Suppressor macrophage (primary cell): ENCODE results near the gene PLEKHN1.
A peak's percentile ranks its signal among the peaks of the same experiment; 100 is the strongest.

Source experiments
- DNase-seq, 4 experiments: peaks; one replicate each; pipeline ENCODE4 v3.0.0-alpha.2; 2020 to 2022

The PLEKHN1 gene

DNA sequence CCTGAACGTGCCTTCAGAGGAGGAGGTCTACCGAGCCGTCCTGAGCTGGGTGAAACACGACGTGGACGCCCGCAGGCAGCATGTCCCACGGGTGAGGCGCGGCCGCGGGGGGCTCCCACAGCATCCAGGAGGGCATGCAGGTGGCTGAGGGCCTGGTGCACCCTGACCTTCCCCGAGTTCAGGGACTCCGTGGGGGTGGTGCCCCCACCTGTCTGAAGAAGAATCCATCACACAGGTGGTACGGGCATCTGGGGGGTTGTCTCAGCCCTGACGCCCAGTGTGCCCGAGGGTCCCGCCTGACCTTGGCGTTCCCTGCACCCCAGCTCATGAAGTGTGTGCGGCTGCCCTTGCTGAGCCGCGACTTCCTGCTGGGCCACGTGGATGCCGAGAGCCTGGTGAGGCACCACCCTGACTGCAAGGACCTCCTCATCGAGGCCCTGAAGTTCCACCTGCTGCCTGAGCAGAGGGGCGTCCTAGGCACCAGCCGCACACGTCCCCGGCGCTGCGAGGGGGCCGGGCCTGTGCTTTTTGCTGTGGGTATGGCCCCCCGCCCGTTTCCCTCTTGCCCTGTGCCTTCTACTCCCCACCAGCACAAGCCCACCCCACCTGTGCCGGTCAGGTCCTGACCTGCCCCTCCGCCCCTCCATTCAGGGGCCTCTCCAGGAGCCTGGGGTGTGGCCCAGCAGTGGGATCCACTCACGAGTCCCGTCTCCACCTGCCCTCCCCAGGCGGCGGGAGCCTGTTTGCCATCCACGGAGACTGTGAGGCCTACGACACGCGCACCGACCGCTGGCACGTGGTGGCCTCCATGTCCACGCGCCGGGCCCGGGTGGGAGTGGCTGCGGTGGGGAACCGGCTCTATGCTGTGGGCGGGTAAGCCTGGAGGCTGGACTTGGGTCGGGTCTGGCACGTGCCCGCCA lies 3.6 kb upstream of the PLEKHN1 start:
- no peak for DNase-seq

DNA sequence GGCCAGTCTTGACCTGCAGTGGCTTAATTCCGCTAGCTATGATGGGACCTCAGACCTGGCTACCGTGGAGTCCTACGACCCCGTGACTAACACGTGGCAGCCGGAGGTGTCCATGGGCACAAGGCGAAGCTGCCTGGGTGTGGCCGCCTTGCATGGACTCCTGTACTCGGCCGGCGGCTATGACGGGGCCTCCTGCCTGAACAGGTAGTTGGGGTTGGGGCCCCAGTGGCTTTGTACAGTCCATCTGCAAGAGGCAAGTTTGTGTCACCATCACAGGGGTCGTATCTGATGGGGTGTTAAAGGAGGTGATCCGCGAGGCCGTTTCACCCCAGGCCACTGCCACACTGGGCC lies 3.0 kb upstream of the PLEKHN1 start:
- DNase-seq: no peak

DNA sequence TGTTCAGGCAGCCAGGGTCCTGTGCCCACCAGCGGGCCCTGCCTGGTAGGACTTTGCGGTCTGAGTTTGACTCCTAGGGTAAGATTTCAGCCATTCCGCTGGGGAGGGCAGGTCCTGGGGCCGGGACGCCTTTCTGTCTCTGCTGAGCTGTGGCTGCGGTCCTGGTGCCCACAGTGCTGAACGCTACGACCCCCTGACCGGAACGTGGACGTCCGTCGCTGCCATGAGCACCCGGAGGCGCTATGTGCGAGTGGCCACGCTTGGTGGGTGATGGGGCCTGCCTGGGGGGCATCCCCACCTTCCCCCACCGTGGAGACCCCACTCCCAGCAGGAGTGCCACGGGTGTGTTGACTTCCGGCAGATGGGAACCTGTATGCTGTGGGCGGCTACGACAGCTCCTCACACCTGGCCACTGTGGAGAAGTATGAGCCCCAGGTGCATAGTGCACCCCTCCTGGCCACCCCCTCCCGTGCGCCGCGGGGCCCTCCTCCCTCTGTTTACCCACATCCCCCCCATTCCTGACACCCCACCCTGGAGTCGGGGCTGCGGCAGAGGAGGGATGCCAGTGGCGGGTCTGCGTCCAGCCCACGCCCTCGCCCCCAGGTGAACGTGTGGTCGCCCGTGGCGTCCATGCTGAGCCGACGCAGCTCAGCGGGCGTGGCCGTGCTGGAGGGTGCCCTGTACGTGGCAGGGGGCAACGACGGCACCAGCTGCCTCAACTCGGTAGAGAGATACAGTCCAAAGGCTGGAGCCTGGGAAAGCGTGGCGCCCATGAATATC lies 2.3 kb upstream of the PLEKHN1 start:
- no peak for DNase-seq

DNA sequence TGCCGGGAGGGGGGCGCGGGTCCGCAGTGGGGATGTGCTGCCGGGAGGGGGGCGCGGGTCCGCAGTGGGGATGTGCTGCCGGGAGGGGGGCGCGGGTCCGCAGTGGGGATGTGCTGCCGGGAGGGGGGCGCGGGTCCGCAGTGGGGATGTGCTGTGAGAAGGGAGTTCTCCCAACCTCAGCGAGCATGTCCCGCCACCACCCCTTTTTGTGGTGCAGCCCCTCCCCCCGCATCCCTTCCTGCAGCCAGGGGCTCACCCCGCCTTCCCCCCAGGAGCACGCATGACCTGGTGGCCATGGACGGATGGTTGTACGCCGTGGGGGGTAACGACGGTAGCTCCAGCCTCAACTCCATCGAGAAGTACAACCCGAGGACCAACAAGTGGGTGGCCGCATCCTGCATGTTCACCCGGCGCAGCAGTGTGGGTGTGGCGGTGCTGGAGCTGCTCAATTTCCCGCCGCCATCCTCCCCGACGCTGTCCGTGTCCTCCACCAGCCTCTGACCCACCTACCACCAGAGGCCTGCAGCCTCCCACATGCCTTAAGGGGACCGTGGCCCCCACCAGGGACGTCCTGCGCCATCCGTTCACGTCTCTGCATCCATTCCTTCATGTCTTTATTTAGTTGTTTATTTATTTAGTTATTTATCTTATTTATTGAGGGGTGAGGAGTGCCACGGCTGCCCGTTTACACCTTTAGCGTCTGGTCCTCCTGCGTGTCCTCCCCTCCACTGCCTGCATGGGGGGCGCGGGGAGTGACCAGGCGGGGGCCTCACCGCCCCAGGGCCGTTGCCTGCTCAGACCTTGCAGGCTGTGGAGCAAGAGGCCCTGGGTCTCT lies 1.4 kb upstream of the PLEKHN1 start:
- DNase-seq: no peak

DNA sequence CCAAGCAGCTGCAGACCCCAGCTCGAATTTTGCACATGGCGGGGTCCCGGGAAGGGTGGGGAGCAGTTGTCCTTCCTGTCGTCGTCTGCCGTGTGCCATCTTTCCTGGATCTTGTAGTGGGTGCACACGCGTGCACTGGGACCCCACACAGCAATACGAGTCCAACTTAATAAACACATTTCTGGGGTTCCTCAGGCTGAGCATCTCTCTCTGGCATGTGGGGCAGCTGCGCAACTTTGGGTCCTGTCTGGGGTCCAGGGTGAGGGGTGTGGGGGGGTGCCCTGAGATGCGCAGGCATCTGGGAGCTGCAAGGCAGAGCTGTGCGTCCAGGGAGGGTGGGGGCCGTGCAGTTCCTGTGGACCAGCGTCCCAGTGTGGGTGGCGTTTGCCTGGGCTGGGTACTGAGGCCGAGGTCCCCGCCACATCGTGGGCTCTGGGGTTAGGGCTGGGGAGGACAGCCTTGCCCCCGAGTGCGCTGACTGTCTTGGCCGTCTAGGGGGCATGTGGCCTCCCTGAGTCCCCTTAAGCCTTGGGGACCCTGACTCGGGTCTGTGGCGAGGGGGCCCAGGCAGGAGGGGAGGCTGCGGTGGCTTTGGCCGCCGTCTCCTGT lies 652 bp upstream of the PLEKHN1 start:
- no peak for DNase-seq

DNA sequence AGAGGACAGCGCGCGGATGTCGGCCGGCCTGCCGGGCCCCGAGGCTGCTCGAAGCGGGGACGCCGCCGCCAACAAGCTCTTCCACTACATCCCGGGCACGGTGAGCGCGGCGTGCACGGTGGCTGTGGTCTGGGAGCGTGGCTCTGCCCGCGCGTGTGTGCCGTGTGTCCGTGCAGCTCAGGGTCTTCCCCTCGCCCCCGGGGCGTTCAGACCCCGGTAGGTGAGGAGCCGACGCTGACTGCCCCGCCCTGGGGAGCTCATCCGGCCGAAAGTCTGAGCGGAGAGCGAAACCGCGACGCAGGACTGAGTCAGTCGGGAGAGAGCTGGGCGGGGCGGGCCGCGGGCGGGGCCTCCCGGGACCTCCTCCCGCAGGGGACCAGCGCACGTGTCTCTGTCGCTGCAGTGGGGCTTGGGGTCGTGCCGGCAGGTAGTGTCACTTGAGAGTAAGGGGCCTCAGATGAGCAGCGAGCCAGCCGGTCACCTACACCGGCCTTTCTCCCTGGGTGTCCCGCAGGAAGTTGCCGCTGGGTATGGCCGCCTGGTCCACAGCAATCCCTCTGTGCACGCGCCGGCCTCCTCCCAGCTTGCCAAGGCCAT lies 520 bp downstream of the PLEKHN1 start:
- peak; percentile 49 to 79 (median 62) for DNase-seq

DNA sequence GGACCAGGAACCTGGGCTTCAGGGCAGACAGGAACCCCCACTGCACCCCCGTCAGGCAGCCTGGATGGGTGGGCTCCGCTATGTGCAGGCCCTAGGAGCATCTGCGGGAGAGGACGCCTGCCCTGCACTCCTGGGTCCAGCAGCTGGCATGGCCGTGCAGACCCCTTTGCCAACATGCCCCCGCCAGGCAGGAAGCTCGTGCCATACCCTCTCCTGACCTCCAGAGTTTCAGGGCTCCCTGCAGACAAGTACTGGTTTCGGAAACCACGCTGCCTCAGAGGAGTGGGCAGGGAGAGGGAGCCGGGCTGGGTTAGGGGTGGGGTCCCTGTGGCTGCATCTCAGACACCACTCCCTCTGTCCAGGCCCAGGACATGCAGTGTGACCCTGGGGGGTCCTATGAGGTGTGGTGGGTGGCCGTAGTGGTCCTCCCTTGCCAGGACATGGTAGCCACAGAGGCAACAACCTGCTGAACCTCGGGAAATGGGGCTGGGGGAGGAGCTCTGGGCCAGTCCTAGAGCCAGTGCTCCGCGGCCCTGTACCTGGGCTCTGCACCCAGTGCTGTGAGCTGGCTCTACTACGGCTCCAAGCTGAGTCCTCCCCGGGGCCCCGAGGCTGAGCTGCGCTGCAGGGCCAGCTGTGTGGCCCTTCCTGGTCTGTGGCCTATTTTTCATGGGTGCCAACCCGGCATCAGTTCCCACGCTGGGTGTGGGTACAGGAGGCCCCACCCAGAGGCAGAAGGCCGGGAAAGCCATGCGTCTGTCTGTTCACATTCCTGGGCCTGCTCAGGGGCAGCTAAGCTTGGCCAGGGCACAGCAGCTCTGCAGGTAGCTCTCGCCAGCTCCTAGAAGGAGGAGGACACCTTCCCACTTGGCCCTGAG lies 1.4 kb downstream of the PLEKHN1 start:
- DNase-seq: no peak

DNA sequence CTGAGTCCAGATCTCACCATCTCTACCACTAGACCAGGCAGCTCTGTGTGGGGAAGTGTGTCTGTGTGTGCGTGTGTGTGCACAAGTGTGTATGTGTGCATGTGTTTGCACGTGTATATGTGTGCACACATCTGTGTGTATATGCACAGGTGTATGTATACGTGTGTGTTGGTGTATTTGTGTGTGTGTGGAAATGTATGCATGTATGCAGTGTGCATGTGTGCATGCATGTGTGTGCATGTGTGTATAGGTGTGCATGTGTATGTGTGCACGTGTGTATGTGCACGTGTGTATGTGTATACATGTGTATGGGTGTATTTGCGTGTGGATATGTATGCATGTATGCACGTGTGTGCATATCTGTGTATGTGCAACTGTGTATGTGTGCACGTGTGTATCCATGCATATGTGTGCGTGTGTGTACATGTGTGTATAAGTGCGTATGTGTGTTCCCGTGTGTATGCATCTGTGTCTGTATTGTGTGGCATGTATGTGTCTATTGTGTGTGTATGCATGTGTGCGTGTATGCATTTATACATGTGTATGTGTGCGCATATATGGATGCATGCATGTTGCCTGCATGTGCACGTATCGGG lies 3.1 kb downstream of the PLEKHN1 start:
- DNase-seq: no peak

DNA sequence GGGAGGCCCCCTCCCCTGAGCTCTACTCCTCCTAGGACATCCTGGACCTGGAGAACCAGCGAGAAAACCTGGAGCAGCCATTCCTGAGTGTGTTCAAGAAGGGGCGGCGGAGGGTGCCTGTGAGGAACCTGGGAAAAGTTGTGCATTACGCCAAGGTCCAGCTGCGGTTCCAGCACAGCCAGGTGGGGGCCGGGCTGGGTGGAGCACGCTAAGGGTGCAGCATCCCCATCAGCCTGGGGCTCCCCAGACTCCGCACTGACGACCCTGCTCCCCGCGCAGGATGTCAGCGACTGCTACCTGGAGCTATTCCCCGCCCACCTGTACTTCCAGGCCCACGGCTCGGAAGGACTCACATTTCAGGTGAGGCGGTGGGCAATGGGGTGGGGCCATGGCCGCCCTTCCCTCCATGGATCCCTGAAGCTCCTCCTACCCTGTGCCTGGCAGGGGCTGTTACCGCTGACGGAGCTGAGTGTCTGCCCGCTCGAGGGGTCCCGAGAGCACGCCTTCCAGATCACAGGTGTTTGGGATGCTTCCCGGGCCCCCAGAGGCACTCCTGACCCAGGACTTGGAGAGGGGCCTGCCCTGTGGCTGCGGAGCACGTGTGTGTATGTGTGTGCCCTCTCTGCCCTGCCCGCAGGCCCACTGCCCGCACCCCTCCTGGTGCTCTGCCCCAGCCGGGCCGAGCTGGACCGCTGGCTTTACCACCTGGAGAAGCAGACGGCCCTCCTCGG lies 4.1 kb downstream of the PLEKHN1 start:
- DNase-seq: peak in 1 of 4 experiments; percentile 0

DNA sequence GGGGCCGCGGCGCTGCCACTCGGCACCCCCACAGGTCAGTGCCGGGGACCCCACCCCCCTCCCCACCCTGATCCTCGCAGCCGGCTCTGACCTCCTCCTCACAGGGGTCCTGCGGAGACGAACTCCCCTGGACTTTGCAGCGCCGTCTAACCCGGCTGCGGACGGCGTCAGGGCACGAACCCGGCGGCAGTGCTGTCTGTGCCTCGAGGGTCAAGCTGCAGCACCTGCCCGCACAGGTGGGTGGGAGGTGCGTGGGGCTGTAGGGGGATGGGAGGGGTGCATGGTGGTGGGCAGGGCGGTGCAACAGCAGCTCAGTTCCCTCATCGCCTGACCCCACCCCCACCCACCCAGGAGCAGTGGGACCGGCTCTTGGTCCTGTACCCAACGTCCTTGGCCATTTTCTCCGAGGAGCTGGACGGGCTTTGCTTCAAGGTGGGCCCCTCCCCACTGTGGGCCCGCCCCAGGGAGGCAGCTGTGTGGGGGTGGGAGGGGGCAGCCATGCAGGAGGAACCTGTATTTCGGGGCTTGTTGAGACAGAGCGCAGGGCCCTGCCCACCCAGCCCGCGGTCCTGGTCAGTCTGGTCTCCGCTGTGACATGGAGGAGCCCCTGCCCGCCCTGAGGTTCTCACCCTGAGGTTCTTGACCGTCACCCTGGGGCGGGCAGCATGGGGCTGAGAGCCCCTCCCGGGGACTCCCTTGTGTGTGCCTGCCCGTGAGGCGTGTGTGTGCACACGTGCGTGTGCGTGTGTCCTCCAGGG lies 4.9 kb downstream of the PLEKHN1 start:
- DNase-seq: peak in 1 of 4 experiments; percentile 1

DNA sequence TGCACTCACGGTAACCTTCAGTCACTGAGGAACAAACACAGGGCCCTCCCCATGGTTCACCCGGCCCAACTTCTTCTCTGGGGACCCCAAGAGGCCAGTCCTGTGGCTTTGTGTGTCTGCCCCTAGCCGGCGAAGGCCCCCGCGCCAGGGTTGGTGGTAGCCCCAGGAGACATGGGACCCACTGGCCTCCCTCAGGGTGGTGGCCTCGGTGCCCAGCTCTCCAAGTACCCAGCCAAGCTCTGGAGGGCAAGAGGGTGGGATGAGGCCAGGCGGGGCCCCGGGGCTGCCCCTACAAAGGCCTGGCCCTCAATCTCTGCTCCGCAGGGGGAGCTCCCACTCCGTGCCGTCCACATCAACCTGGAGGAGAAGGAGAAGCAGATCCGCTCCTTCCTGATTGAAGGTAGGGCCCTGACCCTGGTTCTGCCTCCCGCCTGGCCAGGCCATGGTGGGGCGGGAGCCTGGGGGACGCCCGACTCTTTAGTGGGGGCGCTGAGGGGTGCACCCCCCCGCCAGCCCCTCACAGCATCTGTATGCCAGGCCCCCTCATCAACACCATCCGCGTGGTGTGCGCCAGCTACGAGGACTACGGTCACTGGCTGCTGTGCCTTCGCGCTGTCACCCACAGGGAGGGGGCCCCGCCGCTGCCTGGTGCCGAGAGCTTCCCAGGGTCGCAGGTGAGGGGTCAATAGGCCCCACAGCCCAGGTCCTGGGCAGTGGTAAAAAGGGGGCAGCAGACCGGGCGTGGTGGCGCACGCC lies 5.6 kb downstream of the PLEKHN1 start:
- DNase-seq: no peak

DNA sequence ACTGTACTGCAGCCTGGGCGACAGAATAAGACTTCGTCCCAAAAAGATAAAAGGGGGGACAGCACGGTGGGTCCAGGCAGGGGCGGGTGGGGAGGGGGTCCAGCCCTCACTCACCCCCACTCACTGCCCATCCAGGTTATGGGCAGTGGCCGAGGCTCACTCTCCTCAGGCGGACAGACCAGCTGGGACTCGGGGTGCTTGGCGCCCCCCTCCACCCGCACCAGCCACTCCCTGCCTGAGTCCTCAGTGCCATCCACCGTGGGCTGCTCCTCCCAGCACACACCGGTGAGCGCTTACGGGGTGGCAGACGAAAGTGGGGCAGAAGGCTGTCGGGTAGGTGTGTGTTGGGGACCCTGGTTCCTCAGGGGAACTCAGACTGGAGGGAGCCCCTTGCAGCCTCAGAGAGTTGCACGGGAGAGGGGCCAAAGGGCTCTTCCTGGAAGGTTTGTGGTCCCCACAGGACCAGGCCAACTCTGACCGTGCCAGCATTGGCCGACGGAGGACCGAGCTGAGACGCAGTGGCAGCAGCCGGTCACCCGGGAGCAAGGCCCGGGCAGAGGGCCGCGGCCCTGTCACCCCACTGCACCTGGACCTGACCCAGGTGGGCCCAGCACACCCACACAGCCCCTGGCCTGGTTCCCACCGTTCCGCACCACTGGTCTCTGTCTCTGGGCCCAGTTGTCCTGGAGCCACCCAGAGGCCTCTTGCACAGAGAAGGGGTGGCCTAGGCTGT lies 6.6 kb downstream of the PLEKHN1 start:
- DNase-seq: no peak

DNA sequence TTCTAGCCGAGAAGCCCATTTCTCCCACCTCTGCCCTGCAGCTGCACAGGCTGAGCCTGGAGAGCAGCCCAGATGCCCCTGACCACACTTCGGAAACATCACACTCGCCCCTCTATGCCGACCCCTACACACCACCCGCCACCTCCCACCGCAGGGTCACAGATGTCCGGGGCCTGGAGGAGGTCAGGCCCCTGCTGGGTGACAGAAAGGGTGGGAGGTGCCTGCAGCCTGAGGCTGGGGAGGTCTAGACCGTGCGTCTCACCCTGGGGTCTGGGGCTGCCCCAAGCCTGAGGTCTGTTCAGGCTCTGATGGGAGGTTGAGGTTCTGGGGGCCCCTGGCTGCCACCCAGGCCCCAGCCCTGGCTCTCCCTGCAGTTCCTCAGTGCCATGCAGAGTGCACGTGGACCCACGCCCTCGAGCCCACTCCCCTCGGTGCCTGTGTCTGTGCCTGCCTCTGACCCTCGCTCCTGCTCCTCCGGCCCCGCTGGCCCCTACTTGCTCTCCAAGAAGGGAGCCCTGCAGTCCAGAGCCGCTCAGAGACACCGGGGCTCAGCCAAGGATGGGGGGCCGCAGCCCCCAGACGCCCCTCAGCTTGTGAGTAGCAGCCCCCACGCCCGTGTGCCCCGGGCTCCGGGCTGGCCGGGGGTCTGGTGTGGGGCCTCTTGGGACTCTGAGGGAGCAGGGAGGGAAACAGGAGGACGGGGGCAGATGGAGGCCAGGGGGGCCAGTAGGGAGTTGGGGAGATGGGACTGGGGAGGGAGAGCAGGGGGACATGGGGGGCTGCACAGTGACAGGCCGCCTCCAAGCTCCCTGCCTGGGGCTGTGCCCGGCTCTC lies 7.4 kb downstream of the PLEKHN1 start:
- DNase-seq: no peak

DNA sequence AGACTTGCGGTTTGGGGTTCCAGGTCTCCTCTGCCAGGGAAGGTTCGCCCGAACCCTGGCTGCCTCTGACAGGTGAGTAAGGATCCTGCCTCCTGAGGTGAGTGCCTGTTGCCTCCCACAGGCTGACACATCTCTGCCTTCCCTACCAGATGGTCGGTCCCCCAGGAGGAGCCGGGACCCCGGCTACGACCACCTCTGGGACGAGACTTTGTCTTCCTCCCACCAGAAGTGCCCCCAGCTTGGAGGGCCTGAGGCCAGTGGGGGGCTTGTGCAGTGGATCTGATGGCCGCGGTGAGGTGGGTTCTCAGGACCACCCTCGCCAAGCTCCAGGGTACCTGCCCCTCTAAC lies 8.0 kb downstream of the PLEKHN1 start:
- no peak for DNase-seq

DNA sequence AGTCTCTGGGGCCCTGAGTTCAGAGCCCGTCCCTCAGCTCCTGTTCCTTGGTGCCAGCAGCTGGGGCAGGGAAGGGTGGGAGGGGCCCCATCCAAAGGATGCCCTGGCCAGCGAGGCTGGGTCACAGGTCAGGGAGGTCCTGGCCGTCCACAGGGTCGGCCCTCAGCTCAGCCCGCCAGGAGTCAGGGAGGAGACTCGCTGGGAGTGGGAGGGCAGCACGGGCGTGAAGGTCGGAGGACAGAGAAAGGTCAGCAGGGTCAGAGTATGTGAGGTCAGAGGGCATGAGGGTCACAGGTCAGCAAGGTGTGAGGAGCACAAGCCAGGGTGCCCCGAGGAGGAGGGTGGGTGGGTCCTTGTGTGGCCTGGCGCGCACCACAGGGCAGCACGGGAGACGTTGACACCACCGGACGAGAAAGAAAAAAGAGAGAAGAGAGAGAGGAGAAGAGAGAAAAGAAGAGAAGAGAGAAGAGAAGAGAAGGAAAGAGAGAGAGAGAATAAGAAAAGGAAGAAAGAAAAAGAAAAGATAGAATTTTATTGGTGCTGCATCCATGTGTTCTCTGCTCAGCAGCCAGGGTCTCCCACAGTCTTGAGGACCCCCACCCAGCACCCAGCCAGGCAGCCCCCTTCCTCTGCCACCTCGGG lies 8.5 kb downstream of the PLEKHN1 start:
- peak in 1 of 4 experiments; percentile 2 for DNase-seq

DNA sequence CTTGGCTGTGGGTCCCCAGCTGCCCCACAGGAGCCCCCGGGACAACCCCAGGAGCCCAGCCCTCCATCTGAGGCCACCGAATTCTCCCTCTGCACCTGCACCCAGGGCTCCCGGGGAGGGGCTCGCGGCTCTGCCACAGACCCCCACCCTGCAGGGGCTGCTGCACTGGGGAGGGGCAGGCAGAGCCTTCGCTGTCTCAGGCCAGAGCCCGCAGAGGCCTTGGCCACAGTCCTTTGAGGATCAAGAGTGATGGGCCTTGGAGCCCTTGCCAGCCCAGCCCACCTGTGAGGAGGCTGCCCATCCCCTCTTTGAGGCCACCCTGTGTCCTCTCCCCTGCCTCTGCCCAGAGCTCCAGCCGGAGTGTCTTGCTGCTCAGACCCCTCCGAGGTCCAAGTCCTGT lies 9.1 kb downstream of the PLEKHN1 start:
- DNase-seq: peak in 1 of 4 experiments; percentile 2
